H1 (cell line): Measurements from ENCODE around the gene PPIH. TPM values are rescaled to one million over a fixed set of nuclear protein-coding genes. Genes with fewer than 3 reads are reported as not detected.

Experiments used
- CTCF ChIA-PET: fragments of 300-600 bp; sonication (Branson Sonifier 250); formaldehyde crosslinking; loops from one replicate; lab custom pipeline; 2021; ENCODE audit not compliant: partially characterized antibody; lab: Charles Lee
- POLR2A ChIA-PET: fragments of 300-600 bp; sonication (Branson Sonifier 250); formaldehyde crosslinking; loops from one replicate; lab custom pipeline; 2021; ENCODE audit warnings: inconsistent platforms; ENCODE audit not compliant: partially characterized antibody; lab: Charles Lee
- DNase-seq, 2 experiments: peaks; one replicate each; pipeline versions ENCODE4 v3.0.0 to v3.0.0-alpha.2; 2010 to 2022; ENCODE audit warnings: low spot score in 2 of 2, low read depth in 1 of 2, mixed read lengths in 1 of 2
- FAIRE-seq: peaks from 2 replicates; lab custom pipeline; 2011; peaks lifted over from hg19 to GRCh38; lab: Jason Lieb, UNC
- H2AFZ ChIP-seq: 2 replicates; pipeline ENCODE4 v1.8.1; 2012; ENCODE audit warnings: low read length, inconsistent platforms
- H2AK5ac ChIP-seq: 2 replicates; pipeline ENCODE4 v1.6.1; 2013; ENCODE audit warnings: low read depth, low read length
- H2BK120ac ChIP-seq: replicated peaks from 2 replicates; pipeline ENCODE3; 2013; ENCODE audit warnings: low read depth, low read length, inconsistent platforms
- H2BK12ac ChIP-seq: 2 replicates; pipeline ENCODE4 v1.6.1; 2013; ENCODE audit warnings: low read depth, low read length
- H2BK15ac ChIP-seq: 2 replicates; pipeline ENCODE4 v1.6.1; 2013; ENCODE audit warnings: low read length
- H2BK20ac ChIP-seq: 2 replicates; pipeline ENCODE4 v1.6.1; 2013; ENCODE audit warnings: low read length
- H2BK5ac ChIP-seq: 2 replicates; pipeline ENCODE4 v1.6.1; 2013; ENCODE audit warnings: low read depth, low read length
- H3K14ac ChIP-seq: 2 replicates; pipeline ENCODE4 v1.6.1; 2013; ENCODE audit warnings: inconsistent platforms; ENCODE audit not compliant: insufficient read length
- H3K18ac ChIP-seq: 2 replicates; pipeline ENCODE4 v1.6.1; 2013; ENCODE audit warnings: low read length; ENCODE audit errors: extremely low read depth
- H3K23ac ChIP-seq: 2 replicates; pipeline ENCODE4 v1.6.1; 2013; ENCODE audit warnings: inconsistent platforms; ENCODE audit not compliant: insufficient read length
- H3K23me2 ChIP-seq: 2 replicates; pipeline ENCODE4 v1.6.1; 2013; ENCODE audit warnings: low read depth, low read length
- H3K27ac ChIP-seq: 2 replicates; pipeline ENCODE4 v1.6.1; 2011; ENCODE audit warnings: low read depth, low read length, inconsistent platforms
- H3K27me3 ChIP-seq, 4 experiments: replicated peaks in 1 of 4; 1 replicate in 1 of 4; 2 replicates in 3 of 4; pipeline versions ENCODE4 v1.6.1 to v1.8.1; 2011 to 2013; ENCODE audit warnings: low read length in 3 of 4, mild to moderate bottlenecking in 3 of 4, inconsistent platforms in 2 of 4, mixed read lengths in 2 of 4, moderate library complexity in 1 of 4; ENCODE audit not compliant: control insufficient read depth in 3 of 4, insufficient read depth in 3 of 4; ENCODE audit errors: extremely low read depth in 1 of 4
- H3K36me3 ChIP-seq, 4 experiments: 2 replicates each; pipeline versions ENCODE4 v1.6.1 to v1.8.1; 2011 to 2013; ENCODE audit warnings: mild to moderate bottlenecking in 4 of 4, low read length in 3 of 4, moderate library complexity in 2 of 4, control low read depth in 1 of 4, inconsistent platforms in 1 of 4; ENCODE audit not compliant: insufficient read depth in 4 of 4, control insufficient read depth in 2 of 4
- H3K4ac ChIP-seq: replicated peaks from 2 replicates; pipeline ENCODE3; 2013; ENCODE audit warnings: low read length, low read depth, mixed read lengths, inconsistent platforms; ENCODE audit not compliant: insufficient read length
- H3K4me1 ChIP-seq, 4 experiments: replicated peaks in 1 of 4; 1 replicate in 1 of 4; 2 replicates in 3 of 4; pipeline versions ENCODE4 v1.6.1 to v1.8.1; 2011 to 2013; ENCODE audit warnings: low read length in 3 of 4, inconsistent platforms in 2 of 4, mixed read lengths in 1 of 4; ENCODE audit not compliant: insufficient read depth in 4 of 4, control insufficient read depth in 3 of 4
- H3K4me2 ChIP-seq, 2 experiments: 2 replicates each; pipeline versions ENCODE4 v1.6.1 to v1.8.1; 2011 to 2013; ENCODE audit warnings: low read depth in 2 of 2, low read length in 2 of 2, control low read depth in 1 of 2, inconsistent platforms in 1 of 2, mild to moderate bottlenecking in 1 of 2; ENCODE audit not compliant: insufficient read depth in 1 of 2
- H3K4me3 ChIP-seq, 4 experiments: fragments of 200-600, 300-600 bp in 1 of 4; sonication (generic), shearing (Covaris generic), sonication (Bioruptor Twin) in 1 of 4; 2 replicates each; pipeline versions ENCODE4 v1.5.1 to v1.8.1; 2011 to 2016; ENCODE audit warnings: low read length in 4 of 4, low read depth in 3 of 4, control low read depth in 2 of 4, inconsistent platforms in 2 of 4, mild to moderate bottlenecking in 2 of 4, mixed read lengths in 1 of 4, moderate library complexity in 1 of 4; ENCODE audit not compliant: insufficient read depth in 2 of 4; ENCODE audit errors: extremely low read depth in 1 of 4
- H3K56ac ChIP-seq: replicated peaks from 2 replicates; pipeline ENCODE3; 2013; ENCODE audit warnings: low read depth, mild to moderate bottlenecking, mixed read lengths, low read length, inconsistent platforms; ENCODE audit not compliant: insufficient read length
- H3K79me1 ChIP-seq: 2 replicates; pipeline ENCODE4 v1.6.1; 2013; ENCODE audit warnings: low read depth, low read length, control low read depth
- H3K79me2 ChIP-seq, 2 experiments: 2 replicates each; pipeline versions ENCODE4 v1.6.1 to v1.8.1; 2012 to 2013; ENCODE audit warnings: low read length in 2 of 2, mild to moderate bottlenecking in 2 of 2, inconsistent platforms in 1 of 2; ENCODE audit not compliant: insufficient read depth in 2 of 2, control insufficient read depth in 1 of 2
- H3K9ac ChIP-seq, 4 experiments: replicated peaks in 1 of 4; 1 replicate in 1 of 4; 2 replicates in 3 of 4; pipeline versions ENCODE4 v1.6.1 to v1.8.1; 2011 to 2013; ENCODE audit warnings: low read depth in 3 of 4, low read length in 3 of 4, control low read depth in 2 of 4, mild to moderate bottlenecking in 2 of 4, moderate library complexity in 2 of 4, inconsistent platforms in 1 of 4; ENCODE audit errors: extremely low read depth in 1 of 4
- H3K9me3 ChIP-seq, 2 experiments: 2 replicates each; pipeline versions ENCODE4 v1.6.1 to v1.8.1; 2012 to 2013; ENCODE audit warnings: mild to moderate bottlenecking in 2 of 2, moderate library complexity in 2 of 2, control low read depth in 1 of 2, inconsistent platforms in 1 of 2, low read depth in 1 of 2, low read length in 1 of 2, mixed read lengths in 1 of 2; ENCODE audit not compliant: insufficient read depth in 2 of 2
- H4K20me1 ChIP-seq, 2 experiments: replicated peaks in 1 of 2; 2 replicates each; pipeline versions ENCODE3 to v1.8.1; 2011 to 2013; ENCODE audit warnings: inconsistent platforms in 2 of 2, low read length in 2 of 2, mild to moderate bottlenecking in 1 of 2; ENCODE audit not compliant: insufficient read depth in 2 of 2, control insufficient read depth in 1 of 2
- H4K5ac ChIP-seq: 2 replicates; pipeline ENCODE4 v1.6.1; 2013; ENCODE audit warnings: low read length, low read depth, mixed read lengths, inconsistent platforms; ENCODE audit not compliant: insufficient read length
- H4K8ac ChIP-seq: 2 replicates; pipeline ENCODE4 v1.8.0; 2013; ENCODE audit warnings: mild to moderate bottlenecking, moderate library complexity, low read length, inconsistent platforms; ENCODE audit not compliant: insufficient read depth; ENCODE audit errors: extremely low read depth
- H4K91ac ChIP-seq: replicated peaks from 2 replicates; pipeline ENCODE3; 2013; ENCODE audit warnings: low read length, mixed read lengths, inconsistent platforms; ENCODE audit not compliant: insufficient read length
- CBX5 ChIP-seq: fragments of 300-800, 300-1000 bp; sonication (generic); IDR thresholded peaks from 2 replicates; pipeline ENCODE4 v1.7.1; 2016; ENCODE audit warnings: antibody characterized with exemption, low read length, low read depth
- CBX8 ChIP-seq: fragments of 300-800, 300-1000 bp; sonication (generic); IDR thresholded peaks from 2 replicates; pipeline ENCODE4 v1.7.1; 2016; ENCODE audit warnings: low read depth, low read length, borderline replicate concordance
- CEBPB ChIP-seq: IDR thresholded peaks from 2 replicates; pipeline ENCODE4 v1.6.1; 2012; ENCODE audit warnings: low read depth, low read length
- E2F6 ChIP-seq: IDR thresholded peaks from 2 replicates; pipeline ENCODE4 v1.6.1; 2012; ENCODE audit warnings: inconsistent platforms
- JUND ChIP-seq: IDR thresholded peaks from 2 replicates; pipeline ENCODE4 v1.6.1; 2011; ENCODE audit warnings: mild to moderate bottlenecking, improper control_type of control experiment, low read length
- NANOG ChIP-seq: IDR thresholded peaks from 2 replicates; pipeline ENCODE4 v1.6.1; 2011; ENCODE audit warnings: low read length, low read depth, mild to moderate bottlenecking, inconsistent platforms; ENCODE audit not compliant: insufficient read depth, poor library complexity, severe bottlenecking
- NRF1 ChIP-seq: IDR thresholded peaks from 2 replicates; pipeline ENCODE4 v1.6.1; 2011; ENCODE audit warnings: mild to moderate bottlenecking, low read depth, low read length, improper control_type of control experiment
- PHF8 ChIP-seq: fragments of 200-600 bp; sonication (generic); conservative IDR thresholded peaks from 2 replicates; pipeline ENCODE4 v1.7.1; 2012; ENCODE audit warnings: low read depth, mild to moderate bottlenecking, inconsistent platforms, low read length, moderate library complexity
- RFX5 ChIP-seq: IDR thresholded peaks from 2 replicates; pipeline ENCODE4 v1.6.1; 2011; ENCODE audit warnings: low read depth, low read length, improper control_type of control experiment, borderline replicate concordance
- SP2 ChIP-seq: IDR thresholded peaks from 2 replicates; pipeline ENCODE4 v1.6.1; 2012; ENCODE audit warnings: mild to moderate bottlenecking, low read length, inconsistent platforms
- TAF7 ChIP-seq: optimal IDR thresholded peaks from 2 replicates; pipeline ENCODE3; 2011; ENCODE audit warnings: low read depth, mild to moderate bottlenecking, inconsistent platforms, low read length, moderate library complexity, borderline replicate concordance
- TEAD4 ChIP-seq: IDR thresholded peaks from 2 replicates; pipeline ENCODE4 v1.6.1; 2012; ENCODE audit warnings: low read depth, low read length, inconsistent platforms, mixed read lengths
- YY1 ChIP-seq: IDR thresholded peaks from 2 replicates; pipeline ENCODE4 v1.6.1; 2011; ENCODE audit warnings: low read depth, mild to moderate bottlenecking, low read length
- WGBS, 2 experiments: shearing (Covaris generic) in 1 of 2; methylation state at CpG; one replicate each; pipeline versions ENCODE4 v1.1.6 to v1.1.7; 2013 to 2015; ENCODE audit warnings: low lambda C conversion rate in 2 of 2, mixed read lengths in 2 of 2, inconsistent platforms in 1 of 2, low coverage in 1 of 2, missing lambda C conversion rate in 1 of 2; ENCODE audit not compliant: insufficient replicate concordance in 2 of 2, insufficient coverage in 1 of 2, insufficient read length in 1 of 2; ENCODE audit errors: extremely low coverage in 1 of 2, missing lambda C conversion rate in 1 of 2; 5-methylcytosine and 5-hydroxymethylcytosine counted together
- polyA plus RNA-seq, 7 experiments: library from polyadenylated mRNA; depleted of rRNA in 3 of 7; stranded (reverse) in 5 of 7; unstranded in 2 of 7; fragments of >200 nt in 5 of 7; fragments of 200-250 nt in 2 of 7; gene quantifications; 1 replicate in 5 of 7; 2 replicates in 1 of 7; 4 replicates in 1 of 7; pipeline versions ENCODE4 v1.2.1 to v1.2.3, GENCODE V29; 2011 to 2013; ENCODE audit warnings: missing spikeins in 2 of 7, mixed read lengths in 2 of 7
- total RNA-seq: library from RNA; stranded (reverse); fragmentation: NEBNext Ultra II Directional; extraction: Animal tissue kit (Norgen Biotek cat#: 25700); gene quantifications from 2 replicates; pipeline ENCODE4 v1.2.1, GENCODE V29; 2021

Gene PPIH
- total and polyA plus RNA-seq, 2 of the 8 experiments (the other 6 are each of a cell fraction or from before 2014, with no cell fraction given), result 78.1 to 91.5 TPM

GRCh38 chr1:42691157-42691498, 32.9 kb downstream of the PPIH start:
- H3K36me3 ChIP-seq, result peaks cover 2 to 51% (median 17%) of the 10 kb centered on the region in 4 experiments; a peak in 6 of 8 replicates
- H2AK5ac ChIP-seq, result no peak overlapping the region
- 94% methylated on average over 4 of the region's 4 CpGs; no CpG with 5 or more reads in 1 of the 2 experiments for WGBS, 2 experiments
- H3K9ac ChIP-seq, result no peak overlapping the region
- ChIA-PET POLR2A (interaction anchor here (0.6 to 4.2 kb wide), 9 partner anchors 9 to 219 kb away, joined by 3 to 94 read pairs (median 4); partner anchors contain the start of genes C1orf50, P3H1 and YBX1), CTCF (interaction anchor here (1.0 to 2.0 kb wide), 10 partner anchors 11 to 354 kb away, joined by 3 to 6 read pairs (median 4); no protein-coding TSS in a partner anchor)
- FAIRE-seq (no peak), DNase-seq (no peak)
- H2BK12ac ChIP-seq, result no peak overlapping the region
- no peak overlapping the region for H2BK20ac ChIP-seq
- no peak overlapping the region for H4K8ac ChIP-seq
- no peak overlapping the region for H3K14ac ChIP-seq
- H3K4me1 ChIP-seq, result peaks cover 0 to 9% (median 5%) of the 10 kb centered on the region in 4 experiments; a peak in 4 of 7 replicates
- no peak overlapping the region for H3K4me3 ChIP-seq
- no peak overlapping the region for H2BK15ac ChIP-seq
- no peak overlapping the region for H3K18ac ChIP-seq
- H4K91ac ChIP-seq, result no peak overlapping the region
- no peak overlapping the region for H3K56ac ChIP-seq
- H2BK120ac ChIP-seq, result no peak overlapping the region
- no peak overlapping the region for H3K4ac ChIP-seq
- no peak overlapping the region for H3K27ac ChIP-seq
- no peaks in the 10 kb centered on the region for H3K9me3 ChIP-seq
- H3K79me1 ChIP-seq, result no peaks in the 10 kb centered on the region; the same call in none of the 2 replicates
- no peak overlapping the region for H4K5ac ChIP-seq
- H3K27me3 ChIP-seq, result no peaks in the 10 kb centered on the region
- H3K79me2 ChIP-seq, result peaks cover 77 to 100% of the 10 kb centered on the region in 2 experiments
- H3K4me2 ChIP-seq, result peak overlapping the region; percentile 33 to 41; a peak in 1 of 4 replicates
- no peak overlapping the region for H3K23ac ChIP-seq
- H2BK5ac ChIP-seq, result no peak overlapping the region
- H3K23me2 ChIP-seq, result no peaks in the 10 kb centered on the region; the same call in 1 of the 2 replicates
- no peak overlapping the region for H2AFZ ChIP-seq
- H4K20me1 ChIP-seq, result peaks cover 45 to 65% of the 10 kb centered on the region in 2 experiments
- TF ChIP-seq CBX8 (no peak), NANOG (no peak), PHF8 (no peak), CEBPB (no peak), YY1 (no peak), NRF1 (no peak), E2F6 (no peak), TEAD4 (no peak), CBX5 (no peak), SP2 (no peak), JUND (no peak), TAF7 (no peak), RFX5 (no peak)
